Uterus (tissue), 4 donors: ENCODE data around the gene BICRA. TPM values are rescaled to one million over a fixed set of nuclear protein-coding genes. Genes with fewer than 3 reads are reported as not detected.

Experiments
- DNase-seq, 2 donors: peaks; one replicate each; pipeline ENCODE4 v3.0.0-alpha.2; 2019 to 2020
- H3K27ac ChIP-seq, 2 donors: fragments of 200-600 bp; sonication (generic); 1 replicate in 1 of 2; 2 replicates in 1 of 2; pipeline ENCODE4 v1.5.1; 2016 to 2018
- H3K27me3 ChIP-seq, 2 donors: fragments of 200-600 bp; sonication (generic); one replicate each; pipeline ENCODE4 v1.5.1; 2018 to 2019; ENCODE audit warnings: control low read depth in 1 of 2
- H3K36me3 ChIP-seq, 2 donors: fragments of 200-600 bp; sonication (generic); one replicate each; pipeline ENCODE4 v1.5.1; 2019; ENCODE audit warnings: control low read depth in 1 of 2
- H3K4me1 ChIP-seq, 2 donors: fragments of 200-600 bp; sonication (generic); one replicate each; pipeline ENCODE4 v1.5.1; 2018 to 2019; ENCODE audit warnings: control low read depth in 1 of 2
- H3K4me3 ChIP-seq, 2 donors: fragments of 200-600 bp; sonication (generic); 1 replicate in 1 of 2; 2 replicates in 1 of 2; pipeline ENCODE4 v1.5.1; 2018 to 2019; ENCODE audit warnings: mild to moderate bottlenecking in 1 of 2
- H3K9me3 ChIP-seq, 2 donors: fragments of 200-600 bp; sonication (generic); one replicate each; pipeline ENCODE4 v1.5.1; 2019; ENCODE audit warnings: control low read depth in 1 of 2
- CTCF ChIP-seq, 4 experiments: fragments of 200-600 bp in 2 of 4; fragments of 450-650 bp in 2 of 4; sonication (generic) in 2 of 4; IDR thresholded peaks; one replicate each; pipeline ENCODE4 v1.5.1; 2016 to 2019; ENCODE audit warnings: antibody characterized with exemption in 4 of 4, mild to moderate bottlenecking in 2 of 4, moderate library complexity in 1 of 4
- POLR2A ChIP-seq, 2 donors: fragments of 450-650 bp; IDR thresholded peaks; one replicate each; pipeline ENCODE4 v1.6.1; 2016; ENCODE audit warnings: antibody characterized with exemption in 2 of 2, mild to moderate bottlenecking in 1 of 2, moderate library complexity in 1 of 2
- intact Hi-C: fragments of 100-400 bp; cut with DNase I; formaldehyde crosslinking; loops from one replicate; pipeline ENCODE4 v1.15.1; 2023; ENCODE audit warnings: low total_unique reads
- total RNA-seq, 4 donors: library from RNA; depleted of rRNA in 3 of 4; stranded (reverse); fragments of >200 nt in 3 of 4; gene quantifications; one replicate each; pipeline versions ENCODE4 v1.1.0 to v1.2.4, GENCODE V29; 2014 to 2023
- donor health status: DM: yes; HTN: yes; CAD: no.

Gene BICRA
- total RNA-seq, 4 donors from 2014 or later: 2.0 to 28.1 (median 20.5) TPM

- intact Hi-C loops: no loop called here
- no peak overlapping the region for H3K4me3 ChIP-seq
- TF ChIP-seq POLR2A (IDR thresholded peaks at IDR 0.05) (no peak), CTCF (IDR thresholded peaks at IDR 0.05) (no peak)
- H3K27me3 ChIP-seq: no peaks in the 10 kb centered on the region
- no peak for DNase-seq
- H3K36me3 ChIP-seq: no peaks in the 10 kb centered on the region
- H3K9me3 ChIP-seq: no peaks in the 10 kb centered on the region
- no peaks in the 10 kb centered on the region for H3K4me1 ChIP-seq
- H3K27ac ChIP-seq: no peak overlapping the region
These were observed 36.3 kb upstream of the BICRA start for GRCh38 chr19:47572635-47573034.

GRCh38 chr19:47573071-47574026 is 35.6 kb upstream of the BICRA start, which contains the start of gene ZNF541:
TSS of gene ZNF541 (minus strand) at chr19:47573148. CDS start at chr19:47555856, 17,292 bp downstream.
- Histone ChIP-seq H3K4me1 (no peaks in the 10 kb centered on the region), H3K9me3 (no peaks in the 10 kb centered on the region), H3K36me3 (no peaks in the 10 kb centered on the region), H3K4me3 (peak within 1 kb of the TSS in 1 of 2 donors; percentile 16), H3K27me3 (no peaks in the 10 kb centered on the region), H3K27ac (no peak within 1 kb of the TSS)
- peak; percentile 31 to 41 for DNase-seq
- intact Hi-C loops: no loop called here
- TF ChIP-seq POLR2A (IDR thresholded peaks at IDR 0.05) (no peak), CTCF (IDR thresholded peaks at IDR 0.05) (no peak)

GRCh38 chr19:47580397-47580796 is 28.5 kb upstream of the BICRA start:
- no peak for TF ChIP-seq CTCF (IDR thresholded peaks at IDR 0.05)
- TF ChIP-seq POLR2A (IDR thresholded peaks at IDR 0.05): no peak
- Histone ChIP-seq H3K9me3 (no peaks in the 10 kb centered on the region), H3K27ac (no peak overlapping the region), H3K4me3 (no peak overlapping the region), H3K27me3 (no peaks in the 10 kb centered on the region), H3K36me3 (no peaks in the 10 kb centered on the region), H3K4me1 (no peaks in the 10 kb centered on the region)
- intact Hi-C loops: no loop called here
- DNase-seq: no peak

GRCh38 chr19:47581605-47582319 is 27.2 kb upstream of the BICRA start:
- no peaks in the 10 kb centered on the region for H3K9me3 ChIP-seq
- no peaks in the 10 kb centered on the region for H3K27me3 ChIP-seq
- H3K4me3 ChIP-seq: no peak overlapping the region
- no peaks in the 10 kb centered on the region for H3K4me1 ChIP-seq
- H3K27ac ChIP-seq: peak overlapping the region; percentile 37 to 55
- no peak for DNase-seq
- TF ChIP-seq POLR2A (IDR thresholded peaks at IDR 0.05): no peak
- no peak for TF ChIP-seq CTCF (IDR thresholded peaks at IDR 0.05)
- intact Hi-C loops: no loop called here
- no peaks in the 10 kb centered on the region for H3K36me3 ChIP-seq
